Gastrocnemius medialis (tissue), 4 donors: ENCODE results near the gene MYO9B.

Experiments
- POLR2A ChIP-seq, 2 donors: fragments of 450-650 bp; IDR thresholded peaks; one replicate each; pipeline ENCODE4 v1.6.1; 2017; ENCODE audit warnings: antibody characterized with exemption in 2 of 2, mild to moderate bottlenecking in 2 of 2, moderate library complexity in 2 of 2
- TF ChIP-seq, protein P1 (sequence below), 5 experiments: fragments of 450-650 bp in 3 of 5; fragments of 200-600 bp in 2 of 5; sonication (generic) in 2 of 5; IDR thresholded peaks in 4 of 5; conservative IDR thresholded peaks in 1 of 5; 1 replicate in 4 of 5; 2 replicates in 1 of 5; pipeline ENCODE4 v1.5.1; 2016 to 2019; ENCODE audit warnings: antibody characterized with exemption in 5 of 5, mild to moderate bottlenecking in 3 of 5, moderate library complexity in 3 of 5

DNA sequence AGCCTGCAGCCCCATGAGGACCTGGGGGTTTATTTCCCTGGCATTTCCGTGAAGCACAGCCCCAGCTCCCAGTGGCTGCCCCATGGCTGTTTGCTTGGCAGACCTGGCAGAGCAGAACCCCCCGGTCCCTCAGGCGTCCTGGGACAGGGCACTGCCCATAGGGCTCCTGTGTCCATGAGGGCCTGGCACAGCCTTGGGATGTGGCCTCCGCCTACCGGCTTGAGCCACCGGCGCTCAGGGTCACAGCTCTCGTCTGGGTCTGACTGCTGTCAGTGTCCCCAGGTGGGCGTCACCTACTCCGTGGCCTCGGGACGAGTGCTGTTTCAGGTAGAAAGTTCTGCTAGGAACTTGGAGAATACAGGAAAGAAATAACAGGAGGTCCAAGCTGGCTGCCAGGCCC is 52.8 kb downstream of the MYO9B start:
- TF ChIP-seq, protein P1, sequence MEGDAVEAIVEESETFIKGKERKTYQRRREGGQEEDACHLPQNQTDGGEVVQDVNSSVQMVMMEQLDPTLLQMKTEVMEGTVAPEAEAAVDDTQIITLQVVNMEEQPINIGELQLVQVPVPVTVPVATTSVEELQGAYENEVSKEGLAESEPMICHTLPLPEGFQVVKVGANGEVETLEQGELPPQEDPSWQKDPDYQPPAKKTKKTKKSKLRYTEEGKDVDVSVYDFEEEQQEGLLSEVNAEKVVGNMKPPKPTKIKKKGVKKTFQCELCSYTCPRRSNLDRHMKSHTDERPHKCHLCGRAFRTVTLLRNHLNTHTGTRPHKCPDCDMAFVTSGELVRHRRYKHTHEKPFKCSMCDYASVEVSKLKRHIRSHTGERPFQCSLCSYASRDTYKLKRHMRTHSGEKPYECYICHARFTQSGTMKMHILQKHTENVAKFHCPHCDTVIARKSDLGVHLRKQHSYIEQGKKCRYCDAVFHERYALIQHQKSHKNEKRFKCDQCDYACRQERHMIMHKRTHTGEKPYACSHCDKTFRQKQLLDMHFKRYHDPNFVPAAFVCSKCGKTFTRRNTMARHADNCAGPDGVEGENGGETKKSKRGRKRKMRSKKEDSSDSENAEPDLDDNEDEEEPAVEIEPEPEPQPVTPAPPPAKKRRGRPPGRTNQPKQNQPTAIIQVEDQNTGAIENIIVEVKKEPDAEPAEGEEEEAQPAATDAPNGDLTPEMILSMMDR (IDR thresholded peaks at IDR 0.05 in 4 of 5, conservative IDR thresholded peaks at IDR 0.05 in 1 of 5) = no peak
- no peak for TF ChIP-seq POLR2A (IDR thresholded peaks at IDR 0.05)
